Stimulated activated CD4-positive, alpha-beta T cell treated with anti-CD3 and anti-CD28 coated beads, Interleukin-1b, Interleukin-23, amount 100 ng/mL, for 48 hours (primary cell): ENCODE measurements around the gene DOCK1.

Experiments used
- DNase-seq: peaks from one replicate; pipeline ENCODE4 v3.0.0-alpha.2; 2020

The DOCK1 gene

GRCh38 chr10:127149501-127150081 lies 244.4 kb downstream of the DOCK1 start:
- no peak for DNase-seq

- no peak for DNase-seq
Measured at GRCh38 chr10:127150136-127150535, 244.9 kb downstream of the DOCK1 start.

- no peak for DNase-seq
Measured at GRCh38 chr10:127151541-127151940, 246.3 kb downstream of the DOCK1 start.

GRCh38 chr10:127151981-127152699 lies 246.9 kb downstream of the DOCK1 start:
- no peak for DNase-seq

GRCh38 chr10:127153181-127153580 lies 248.0 kb downstream of the DOCK1 start:
- DNase-seq, result no peak

- no peak for DNase-seq
Measured at GRCh38 chr10:127154831-127155620, 249.8 kb downstream of the DOCK1 start.

GRCh38 chr10:127157089-127157488 lies 251.9 kb downstream of the DOCK1 start:
- DNase-seq, result no peak

- DNase-seq, result no peak
Measured at GRCh38 chr10:127157506-127158200, 252.4 kb downstream of the DOCK1 start.

- no peak for DNase-seq
Measured at GRCh38 chr10:127158662-127159061, 253.4 kb downstream of the DOCK1 start.

GRCh38 chr10:127159648-127160245 lies 254.5 kb downstream of the DOCK1 start:
- no peak for DNase-seq

- no peak for DNase-seq
Measured at GRCh38 chr10:127161482-127161881, 256.3 kb downstream of the DOCK1 start.

- DNase-seq, result no peak
Measured at GRCh38 chr10:127162841-127163240, 257.6 kb downstream of the DOCK1 start.

GRCh38 chr10:127168261-127168660 lies 263.0 kb downstream of the DOCK1 start:
- no peak for DNase-seq

- no peak for DNase-seq
Measured at GRCh38 chr10:127174866-127175265, 269.6 kb downstream of the DOCK1 start.

- DNase-seq, result no peak
Measured at GRCh38 chr10:127175357-127176110, 270.3 kb downstream of the DOCK1 start.

- DNase-seq, result no peak
Measured at GRCh38 chr10:127176649-127177048, 271.4 kb downstream of the DOCK1 start.

- no peak for DNase-seq
Measured at GRCh38 chr10:127179612-127180250, 274.5 kb downstream of the DOCK1 start.

- DNase-seq, result no peak
Measured at GRCh38 chr10:127182161-127182560, 276.9 kb downstream of the DOCK1 start.

GRCh38 chr10:127184582-127184981 lies 279.4 kb downstream of the DOCK1 start:
- DNase-seq, result no peak

- no peak for DNase-seq
Measured at GRCh38 chr10:127186813-127187212, 281.6 kb downstream of the DOCK1 start.

GRCh38 chr10:127189226-127189625 lies 284.0 kb downstream of the DOCK1 start:
- no peak for DNase-seq

- no peak for DNase-seq
Measured at GRCh38 chr10:127190427-127190826, 285.2 kb downstream of the DOCK1 start.
